ENCODE results near the gene KIRREL2.

GRCh38 chr19:35832054-35832453 is 24.7 kb upstream of the KIRREL2 start:
- TF ChIP-seq POLR2A (IDR thresholded peaks at IDR 0.05; ENCODE audit: low read length) (no peak), GATA1 (IDR thresholded peaks at IDR 0.05; ENCODE audit: low read depth, low read length) (no peak)

All from erythroblast (primary cell).